H1 (cell line): Measurements from ENCODE around the gene CSF1. TPM values are rescaled to one million over a fixed set of nuclear protein-coding genes. Genes with fewer than 3 reads are reported as not detected.
"Not testable (repeated sequence)": the region's sequence is repeated elsewhere in the genome, so short reads cannot be mapped to it uniquely, and the experiment has no call there.

Experiments
- CTCF ChIA-PET: fragments of 300-600 bp; sonication (Branson Sonifier 250); formaldehyde crosslinking; loops from one replicate; lab custom pipeline; 2021; ENCODE audit not compliant: partially characterized antibody; lab: Charles Lee
- POLR2A ChIA-PET: fragments of 300-600 bp; sonication (Branson Sonifier 250); formaldehyde crosslinking; loops from one replicate; lab custom pipeline; 2021; ENCODE audit warnings: inconsistent platforms; ENCODE audit not compliant: partially characterized antibody; lab: Charles Lee
- DNase-seq, 2 experiments: peaks; one replicate each; pipeline versions ENCODE4 v3.0.0 to v3.0.0-alpha.2; 2010 to 2022; ENCODE audit warnings: low spot score in 2 of 2, low read depth in 1 of 2, mixed read lengths in 1 of 2
- FAIRE-seq: peaks from 2 replicates; lab custom pipeline; 2011; peaks lifted over from hg19 to GRCh38; lab: Jason Lieb, UNC
- H2AFZ ChIP-seq: 2 replicates; pipeline ENCODE4 v1.8.1; 2012; ENCODE audit warnings: low read length, inconsistent platforms
- H2AK5ac ChIP-seq: 2 replicates; pipeline ENCODE4 v1.6.1; 2013; ENCODE audit warnings: low read depth, low read length
- H2BK120ac ChIP-seq: replicated peaks from 2 replicates; pipeline ENCODE3; 2013; ENCODE audit warnings: low read depth, low read length, inconsistent platforms
- H2BK12ac ChIP-seq: 2 replicates; pipeline ENCODE4 v1.6.1; 2013; ENCODE audit warnings: low read depth, low read length
- H2BK15ac ChIP-seq: 2 replicates; pipeline ENCODE4 v1.6.1; 2013; ENCODE audit warnings: low read length
- H2BK20ac ChIP-seq: 2 replicates; pipeline ENCODE4 v1.6.1; 2013; ENCODE audit warnings: low read length
- H2BK5ac ChIP-seq: 2 replicates; pipeline ENCODE4 v1.6.1; 2013; ENCODE audit warnings: low read depth, low read length
- H3K14ac ChIP-seq: 2 replicates; pipeline ENCODE4 v1.6.1; 2013; ENCODE audit warnings: inconsistent platforms; ENCODE audit not compliant: insufficient read length
- H3K18ac ChIP-seq: 2 replicates; pipeline ENCODE4 v1.6.1; 2013; ENCODE audit warnings: low read length; ENCODE audit errors: extremely low read depth
- H3K23ac ChIP-seq: 2 replicates; pipeline ENCODE4 v1.6.1; 2013; ENCODE audit warnings: inconsistent platforms; ENCODE audit not compliant: insufficient read length
- H3K23me2 ChIP-seq: 2 replicates; pipeline ENCODE4 v1.6.1; 2013; ENCODE audit warnings: low read depth, low read length
- H3K27ac ChIP-seq: 2 replicates; pipeline ENCODE4 v1.6.1; 2011; ENCODE audit warnings: low read depth, low read length, inconsistent platforms
- H3K27me3 ChIP-seq, 4 experiments: replicated peaks in 1 of 4; 1 replicate in 1 of 4; 2 replicates in 3 of 4; pipeline versions ENCODE4 v1.6.1 to v1.8.1; 2011 to 2013; ENCODE audit warnings: low read length in 3 of 4, mild to moderate bottlenecking in 3 of 4, inconsistent platforms in 2 of 4, mixed read lengths in 2 of 4, moderate library complexity in 1 of 4; ENCODE audit not compliant: control insufficient read depth in 3 of 4, insufficient read depth in 3 of 4; ENCODE audit errors: extremely low read depth in 1 of 4
- H3K36me3 ChIP-seq, 4 experiments: 2 replicates each; pipeline versions ENCODE4 v1.6.1 to v1.8.1; 2011 to 2013; ENCODE audit warnings: mild to moderate bottlenecking in 4 of 4, low read length in 3 of 4, moderate library complexity in 2 of 4, control low read depth in 1 of 4, inconsistent platforms in 1 of 4; ENCODE audit not compliant: insufficient read depth in 4 of 4, control insufficient read depth in 2 of 4
- H3K4ac ChIP-seq: replicated peaks from 2 replicates; pipeline ENCODE3; 2013; ENCODE audit warnings: low read length, low read depth, mixed read lengths, inconsistent platforms; ENCODE audit not compliant: insufficient read length
- H3K4me1 ChIP-seq, 4 experiments: replicated peaks in 1 of 4; 1 replicate in 1 of 4; 2 replicates in 3 of 4; pipeline versions ENCODE4 v1.6.1 to v1.8.1; 2011 to 2013; ENCODE audit warnings: low read length in 3 of 4, inconsistent platforms in 2 of 4, mixed read lengths in 1 of 4; ENCODE audit not compliant: insufficient read depth in 4 of 4, control insufficient read depth in 3 of 4
- H3K4me2 ChIP-seq, 2 experiments: 2 replicates each; pipeline versions ENCODE4 v1.6.1 to v1.8.1; 2011 to 2013; ENCODE audit warnings: low read depth in 2 of 2, low read length in 2 of 2, control low read depth in 1 of 2, inconsistent platforms in 1 of 2, mild to moderate bottlenecking in 1 of 2; ENCODE audit not compliant: insufficient read depth in 1 of 2
- H3K4me3 ChIP-seq, 4 experiments: fragments of 200-600, 300-600 bp in 1 of 4; sonication (generic), shearing (Covaris generic), sonication (Bioruptor Twin) in 1 of 4; 2 replicates each; pipeline versions ENCODE4 v1.5.1 to v1.8.1; 2011 to 2016; ENCODE audit warnings: low read length in 4 of 4, low read depth in 3 of 4, control low read depth in 2 of 4, inconsistent platforms in 2 of 4, mild to moderate bottlenecking in 2 of 4, mixed read lengths in 1 of 4, moderate library complexity in 1 of 4; ENCODE audit not compliant: insufficient read depth in 2 of 4; ENCODE audit errors: extremely low read depth in 1 of 4
- H3K56ac ChIP-seq: replicated peaks from 2 replicates; pipeline ENCODE3; 2013; ENCODE audit warnings: low read depth, mild to moderate bottlenecking, mixed read lengths, low read length, inconsistent platforms; ENCODE audit not compliant: insufficient read length
- H3K79me1 ChIP-seq: 2 replicates; pipeline ENCODE4 v1.6.1; 2013; ENCODE audit warnings: low read depth, low read length, control low read depth
- H3K79me2 ChIP-seq, 2 experiments: 2 replicates each; pipeline versions ENCODE4 v1.6.1 to v1.8.1; 2012 to 2013; ENCODE audit warnings: low read length in 2 of 2, mild to moderate bottlenecking in 2 of 2, inconsistent platforms in 1 of 2; ENCODE audit not compliant: insufficient read depth in 2 of 2, control insufficient read depth in 1 of 2
- H3K9ac ChIP-seq, 4 experiments: replicated peaks in 1 of 4; 1 replicate in 1 of 4; 2 replicates in 3 of 4; pipeline versions ENCODE4 v1.6.1 to v1.8.1; 2011 to 2013; ENCODE audit warnings: low read depth in 3 of 4, low read length in 3 of 4, control low read depth in 2 of 4, mild to moderate bottlenecking in 2 of 4, moderate library complexity in 2 of 4, inconsistent platforms in 1 of 4; ENCODE audit errors: extremely low read depth in 1 of 4
- H3K9me3 ChIP-seq, 2 experiments: 2 replicates each; pipeline versions ENCODE4 v1.6.1 to v1.8.1; 2012 to 2013; ENCODE audit warnings: mild to moderate bottlenecking in 2 of 2, moderate library complexity in 2 of 2, control low read depth in 1 of 2, inconsistent platforms in 1 of 2, low read depth in 1 of 2, low read length in 1 of 2, mixed read lengths in 1 of 2; ENCODE audit not compliant: insufficient read depth in 2 of 2
- H4K20me1 ChIP-seq, 2 experiments: replicated peaks in 1 of 2; 2 replicates each; pipeline versions ENCODE3 to v1.8.1; 2011 to 2013; ENCODE audit warnings: inconsistent platforms in 2 of 2, low read length in 2 of 2, mild to moderate bottlenecking in 1 of 2; ENCODE audit not compliant: insufficient read depth in 2 of 2, control insufficient read depth in 1 of 2
- H4K5ac ChIP-seq: 2 replicates; pipeline ENCODE4 v1.6.1; 2013; ENCODE audit warnings: low read length, low read depth, mixed read lengths, inconsistent platforms; ENCODE audit not compliant: insufficient read length
- H4K8ac ChIP-seq: 2 replicates; pipeline ENCODE4 v1.8.0; 2013; ENCODE audit warnings: mild to moderate bottlenecking, moderate library complexity, low read length, inconsistent platforms; ENCODE audit not compliant: insufficient read depth; ENCODE audit errors: extremely low read depth
- H4K91ac ChIP-seq: replicated peaks from 2 replicates; pipeline ENCODE3; 2013; ENCODE audit warnings: low read length, mixed read lengths, inconsistent platforms; ENCODE audit not compliant: insufficient read length
- RNF2 ChIP-seq: fragments of 200-900, 300-1000 bp; sonication (generic); IDR thresholded peaks from 2 replicates; pipeline ENCODE4 v1.7.1; 2016; ENCODE audit warnings: borderline replicate concordance, low read depth, mild to moderate bottlenecking, antibody characterized with exemption, low read length; ENCODE audit not compliant: poor library complexity, severe bottlenecking; ENCODE audit errors: missing control alignments
- SIRT6 ChIP-seq: IDR thresholded peaks from one replicate; pipeline ENCODE4 v1.7.1; 2012; ENCODE audit warnings: low read length, inconsistent platforms
- WGBS, 2 experiments: shearing (Covaris generic) in 1 of 2; methylation state at CpG; one replicate each; pipeline versions ENCODE4 v1.1.6 to v1.1.7; 2013 to 2015; ENCODE audit warnings: low lambda C conversion rate in 2 of 2, mixed read lengths in 2 of 2, inconsistent platforms in 1 of 2, low coverage in 1 of 2, missing lambda C conversion rate in 1 of 2; ENCODE audit not compliant: insufficient replicate concordance in 2 of 2, insufficient coverage in 1 of 2, insufficient read length in 1 of 2; ENCODE audit errors: extremely low coverage in 1 of 2, missing lambda C conversion rate in 1 of 2; 5-methylcytosine and 5-hydroxymethylcytosine counted together
- polyA plus RNA-seq, 7 experiments: library from polyadenylated mRNA; depleted of rRNA in 3 of 7; stranded (reverse) in 5 of 7; unstranded in 2 of 7; fragments of >200 nt in 5 of 7; fragments of 200-250 nt in 2 of 7; gene quantifications; 1 replicate in 5 of 7; 2 replicates in 1 of 7; 4 replicates in 1 of 7; pipeline versions ENCODE4 v1.2.1 to v1.2.3, GENCODE V29; 2011 to 2013; ENCODE audit warnings: missing spikeins in 2 of 7, mixed read lengths in 2 of 7
- total RNA-seq: library from RNA; stranded (reverse); fragmentation: NEBNext Ultra II Directional; extraction: Animal tissue kit (Norgen Biotek cat#: 25700); gene quantifications from 2 replicates; pipeline ENCODE4 v1.2.1, GENCODE V29; 2021

Gene CSF1
- total and polyA plus RNA-seq, 2 of the 8 experiments (the other 6 are each of a cell fraction or from before 2014, with no cell fraction given) = 3.3 to 5.4 TPM

DNA sequence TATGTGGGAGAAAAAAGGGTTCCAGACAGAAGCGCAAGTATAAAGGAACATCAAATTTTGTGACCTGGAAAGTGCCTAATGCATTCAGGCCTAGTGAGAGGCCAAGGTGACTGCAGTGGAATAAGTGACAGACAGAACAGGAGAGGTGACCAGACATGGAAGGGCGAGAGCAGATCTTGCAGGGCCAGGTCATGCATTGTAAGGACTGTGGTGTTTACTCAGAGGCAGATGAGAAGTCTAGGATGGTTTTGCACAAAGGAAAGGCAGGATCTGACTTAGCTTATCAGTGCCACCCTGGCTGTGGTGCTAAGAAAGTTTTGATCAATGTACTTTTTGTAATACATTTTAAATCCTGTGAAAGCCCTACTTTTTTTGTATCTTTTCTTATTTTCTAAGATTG, 39.9 kb downstream of the CSF1 start (continued):
- no peak for TF ChIP-seq RNF2
- TF ChIP-seq SIRT6 = no peak

- WGBS, 2 experiments = 97% methylated on average over 5 of the region's 5 CpGs; no CpG with 5 or more reads in 1 of the 2 experiments
- POLR2A ChIA-PET, H4K20me1 ChIP-seq: not testable (repeated sequence)
Observed at GRCh38 chr1:109951501-109951900, 40.9 kb downstream of the CSF1 start.

More at GRCh38 chr1:109951501-109951900, 40.9 kb downstream of the CSF1 start:
- H2BK20ac ChIP-seq, H3K14ac ChIP-seq, H3K27me3 ChIP-seq, H4K8ac ChIP-seq, H3K56ac ChIP-seq, H3K18ac ChIP-seq, H2BK12ac ChIP-seq, DNase-seq, H3K23me2 ChIP-seq, H2AK5ac ChIP-seq, H2BK5ac ChIP-seq, H3K4me1 ChIP-seq, H3K79me2 ChIP-seq, H4K5ac ChIP-seq, H3K9ac ChIP-seq, H3K4me2 ChIP-seq, H3K36me3 ChIP-seq, H3K79me1 ChIP-seq, H4K91ac ChIP-seq, H3K9me3 ChIP-seq, H3K23ac ChIP-seq, FAIRE-seq, H3K4ac ChIP-seq, H3K4me3 ChIP-seq, H2BK15ac ChIP-seq, H3K27ac ChIP-seq, H2BK120ac ChIP-seq, H2AFZ ChIP-seq: not testable (repeated sequence)
- CTCF ChIA-PET = interaction anchor here (0.8 kb wide), 1 partner anchor 28 kb away, joined by 3 read pairs; no protein-coding TSS in a partner anchor
